ENCODE data around the gene SH3D21.

SH3D21 gene

GRCh38 chr1:36295390-36295789, 10.8 kb upstream of the SH3D21 start:
- no peak overlapping the region for H3K18ac ChIP-seq (ENCODE audit: low read depth in 1 of 2, low read length in 2 of 2)
- H3K79me1 ChIP-seq (replicated peaks; ENCODE audit: low read length, poor library complexity, severe bottlenecking) = peaks cover 26% of the 10 kb centered on the region
- no peak overlapping the region for H3K14ac ChIP-seq (ENCODE audit: low read length in 2 of 2)
- H3K23ac ChIP-seq (ENCODE audit: low read length in 2 of 2) = no peak overlapping the region
- no peak overlapping the region for H3K9ac ChIP-seq (ENCODE audit: low read length)
- no peak overlapping the region for H3K4me2 ChIP-seq (ENCODE audit: low read length, poor library complexity, severe bottlenecking)
- no peak overlapping the region for H3K27ac ChIP-seq (ENCODE audit: low read length, poor library complexity, severe bottlenecking)
- no peak overlapping the region for H2BK12ac ChIP-seq (ENCODE audit: low read length in 2 of 2)
- no peak overlapping the region for H4K91ac ChIP-seq (ENCODE audit: low read length)
- H3K4me3 ChIP-seq (ENCODE audit: insufficient read depth in 1 of 2, low read depth in 1 of 2, low read length in 2 of 2) = no peak overlapping the region
- peaks cover 41 to 88% of the 10 kb centered on the region in 2 experiments for H3K36me3 ChIP-seq (ENCODE audit: control insufficient read depth in 1 of 2, insufficient read depth in 2 of 2, low read depth in 1 of 2, low read length in 2 of 2)
- H4K8ac ChIP-seq (ENCODE audit: low read length) = no peak overlapping the region
- DNase-seq = no peak
- H2AK5ac ChIP-seq (ENCODE audit: low read length, severe bottlenecking) = no peak overlapping the region
- no peak overlapping the region for H2BK15ac ChIP-seq (ENCODE audit: low read depth, poor library complexity, severe bottlenecking)
- no peak overlapping the region for H3K4ac ChIP-seq (ENCODE audit: low read depth in 1 of 2, low read length in 2 of 2)
- H2BK120ac ChIP-seq (ENCODE audit: low read depth, low read length) = no peak overlapping the region
- H3K27me3 ChIP-seq (ENCODE audit: control insufficient read depth in 1 of 2, insufficient read depth in 1 of 2, low read length in 2 of 2) = no peaks in the 10 kb centered on the region
- H3K9me3 ChIP-seq (ENCODE audit: control insufficient read depth, low read length) = no peaks in the 10 kb centered on the region
- 98% methylated on average over 2 of the region's 2 CpGs for WGBS
- peaks cover 4% of the 10 kb centered on the region for H3K4me1 ChIP-seq (ENCODE audit: control insufficient read depth, insufficient read depth, low read depth, low read length)
- no peak overlapping the region for H2BK5ac ChIP-seq (ENCODE audit: low read depth, low read length, poor library complexity, severe bottlenecking)
- H2AFZ ChIP-seq (ENCODE audit: low read depth, low read length) = no peak overlapping the region

DNA sequence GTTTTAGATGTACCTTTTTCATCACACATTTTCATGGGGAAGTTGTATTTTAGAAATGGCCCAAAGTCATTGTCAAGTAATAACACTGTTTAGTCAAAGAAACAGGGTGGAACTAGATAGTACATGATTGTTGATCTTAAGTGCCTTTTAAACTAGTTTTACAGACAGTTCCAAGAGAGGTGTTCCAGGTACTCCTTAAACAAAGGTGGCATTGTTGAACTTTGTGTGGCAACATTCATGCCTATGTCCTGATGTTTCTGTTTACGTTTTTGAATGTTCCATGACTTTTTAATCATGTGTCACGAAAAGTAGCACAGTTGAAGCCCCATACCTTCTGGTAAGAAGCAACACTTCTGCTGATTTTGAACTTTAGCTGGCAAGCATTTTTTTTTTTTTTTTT, 9.1 kb upstream of the SH3D21 start:
- no peaks in the 10 kb centered on the region for H3K27me3 ChIP-seq (ENCODE audit: control insufficient read depth in 1 of 2, insufficient read depth in 1 of 2, low read length in 2 of 2)
- peaks cover 23% of the 10 kb centered on the region for H3K79me1 ChIP-seq (replicated peaks; ENCODE audit: low read length, poor library complexity, severe bottlenecking)
- no peak overlapping the region for H2BK5ac ChIP-seq (ENCODE audit: low read depth, low read length, poor library complexity, severe bottlenecking)
- 90% methylated on average over 2 of the region's 2 CpGs for WGBS
- H3K4ac ChIP-seq (ENCODE audit: low read depth in 1 of 2, low read length in 2 of 2) = no peak overlapping the region
- no peak overlapping the region for H2BK15ac ChIP-seq (ENCODE audit: low read depth, poor library complexity, severe bottlenecking)
- no peak for DNase-seq
- no peak overlapping the region for H2BK12ac ChIP-seq (ENCODE audit: low read length in 2 of 2)
- peaks cover 42 to 88% of the 10 kb centered on the region in 2 experiments for H3K36me3 ChIP-seq (ENCODE audit: control insufficient read depth in 1 of 2, insufficient read depth in 2 of 2, low read depth in 1 of 2, low read length in 2 of 2)
- no peak overlapping the region for H2AK5ac ChIP-seq (ENCODE audit: low read length, severe bottlenecking)
- no peak overlapping the region for H3K9ac ChIP-seq (ENCODE audit: low read length)
- H2AFZ ChIP-seq (ENCODE audit: low read depth, low read length) = no peak overlapping the region
- no peaks in the 10 kb centered on the region for H3K4me1 ChIP-seq (ENCODE audit: control insufficient read depth, insufficient read depth, low read depth, low read length)
- H3K27ac ChIP-seq (ENCODE audit: low read length, poor library complexity, severe bottlenecking) = no peak overlapping the region
- no peak overlapping the region for H3K4me2 ChIP-seq (ENCODE audit: low read length, poor library complexity, severe bottlenecking)
- H3K23ac ChIP-seq (ENCODE audit: low read length in 2 of 2) = no peak overlapping the region
- H3K18ac ChIP-seq (ENCODE audit: low read depth in 1 of 2, low read length in 2 of 2) = no peak overlapping the region
- H3K4me3 ChIP-seq (ENCODE audit: insufficient read depth in 1 of 2, low read depth in 1 of 2, low read length in 2 of 2) = no peak overlapping the region
- no peak overlapping the region for H2BK120ac ChIP-seq (ENCODE audit: low read depth, low read length)
- H4K91ac ChIP-seq (ENCODE audit: low read length) = no peak overlapping the region
- no peaks in the 10 kb centered on the region for H3K9me3 ChIP-seq (ENCODE audit: control insufficient read depth, low read length)
- no peak overlapping the region for H3K14ac ChIP-seq (ENCODE audit: low read length in 2 of 2)
- no peak overlapping the region for H4K8ac ChIP-seq (ENCODE audit: low read length)

DNA sequence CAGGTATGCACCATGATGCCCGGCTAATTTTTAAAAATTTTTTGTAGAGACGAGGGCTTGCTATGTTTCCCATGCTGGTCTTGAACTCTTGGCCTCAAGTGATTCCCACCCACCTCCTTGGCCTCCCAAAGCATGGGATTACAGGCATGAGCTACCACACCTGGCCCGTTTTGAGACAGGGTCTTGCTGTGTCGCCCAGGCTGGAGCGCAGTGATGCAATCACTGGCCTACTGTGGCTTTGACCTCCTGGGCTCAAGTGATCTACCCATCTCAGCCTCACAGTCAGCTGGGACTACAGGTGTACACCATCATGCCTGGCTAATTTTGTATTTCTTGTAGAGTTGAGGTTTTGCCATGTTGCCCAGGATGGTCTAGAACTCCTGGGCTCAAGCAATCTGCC, 7.5 kb upstream of the SH3D21 start:
- no peak overlapping the region for H3K23ac ChIP-seq (ENCODE audit: low read length in 2 of 2)
- H3K4me3 ChIP-seq (ENCODE audit: insufficient read depth in 1 of 2, low read depth in 1 of 2, low read length in 2 of 2) = no peak overlapping the region
- DNase-seq = no peak
- peaks cover 52 to 88% of the 10 kb centered on the region in 2 experiments for H3K36me3 ChIP-seq (ENCODE audit: control insufficient read depth in 1 of 2, insufficient read depth in 2 of 2, low read depth in 1 of 2, low read length in 2 of 2)
- H3K18ac ChIP-seq (ENCODE audit: low read depth in 1 of 2, low read length in 2 of 2) = no peak overlapping the region
- no peak overlapping the region for H2BK120ac ChIP-seq (ENCODE audit: low read depth, low read length)
- no peak overlapping the region for H3K4me2 ChIP-seq (ENCODE audit: low read length, poor library complexity, severe bottlenecking)
- 100% methylated on average over 5 of the region's 5 CpGs for WGBS
- H2BK15ac ChIP-seq (ENCODE audit: low read depth, poor library complexity, severe bottlenecking) = no peak overlapping the region
- no peak overlapping the region for H3K4ac ChIP-seq (ENCODE audit: low read depth in 1 of 2, low read length in 2 of 2)
- no peaks in the 10 kb centered on the region for H3K27me3 ChIP-seq (ENCODE audit: control insufficient read depth in 1 of 2, insufficient read depth in 1 of 2, low read length in 2 of 2)
- peaks cover 23% of the 10 kb centered on the region for H3K79me1 ChIP-seq (replicated peaks; ENCODE audit: low read length, poor library complexity, severe bottlenecking)
- no peak overlapping the region for H3K14ac ChIP-seq (ENCODE audit: low read length in 2 of 2)
- no peak overlapping the region for H3K9ac ChIP-seq (ENCODE audit: low read length)
- H3K27ac ChIP-seq (ENCODE audit: low read length, poor library complexity, severe bottlenecking) = no peak overlapping the region
- no peak overlapping the region for H2AFZ ChIP-seq (ENCODE audit: low read depth, low read length)
- no peak overlapping the region for H2AK5ac ChIP-seq (ENCODE audit: low read length, severe bottlenecking)
- H3K9me3 ChIP-seq (ENCODE audit: control insufficient read depth, low read length) = no peaks in the 10 kb centered on the region
- H4K91ac ChIP-seq (ENCODE audit: low read length) = no peak overlapping the region
- no peak overlapping the region for H2BK12ac ChIP-seq (ENCODE audit: low read length in 2 of 2)
- H4K8ac ChIP-seq (ENCODE audit: low read length) = no peak overlapping the region
- H3K4me1 ChIP-seq (ENCODE audit: control insufficient read depth, insufficient read depth, low read depth, low read length) = peaks cover 1% of the 10 kb centered on the region
- no peak overlapping the region for H2BK5ac ChIP-seq (ENCODE audit: low read depth, low read length, poor library complexity, severe bottlenecking)

DNA sequence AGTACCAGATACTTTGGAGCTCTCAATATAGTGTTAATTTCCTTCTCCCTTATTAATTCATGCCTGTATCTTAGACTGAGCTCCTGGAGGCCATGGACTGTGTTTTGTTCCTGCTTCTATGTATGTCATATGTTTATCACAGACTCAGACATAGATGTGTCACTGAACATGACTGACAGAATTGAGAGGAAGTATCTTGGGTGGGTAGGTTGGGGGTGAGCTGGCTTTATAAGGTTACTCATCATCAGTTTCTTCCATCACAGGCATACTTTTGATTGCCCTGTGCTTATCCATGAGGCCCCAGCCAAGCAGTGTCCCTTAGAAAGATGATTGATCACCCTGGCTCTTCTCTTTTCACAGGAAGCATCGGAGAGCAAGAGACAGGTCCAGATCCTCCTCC, 5.6 kb upstream of the SH3D21 start:
- Histone ChIP-seq H4K8ac (ENCODE audit: low read length) (no peak overlapping the region), H3K18ac (ENCODE audit: low read depth in 1 of 2, low read length in 2 of 2) (no peak overlapping the region), H4K91ac (ENCODE audit: low read length) (no peak overlapping the region), H3K9me3 (ENCODE audit: control insufficient read depth, low read length) (no peaks in the 10 kb centered on the region), H3K9ac (ENCODE audit: low read length) (peak overlapping the region; percentile 2), H2BK5ac (ENCODE audit: low read depth, low read length, poor library complexity, severe bottlenecking) (no peak overlapping the region), H3K27ac (ENCODE audit: low read length, poor library complexity, severe bottlenecking) (peak overlapping the region; percentile 15), H3K27me3 (ENCODE audit: control insufficient read depth in 1 of 2, insufficient read depth in 1 of 2, low read length in 2 of 2) (no peaks in the 10 kb centered on the region), H3K4me1 (ENCODE audit: control insufficient read depth, insufficient read depth, low read depth, low read length) (peaks cover 3% of the 10 kb centered on the region), H2BK15ac (ENCODE audit: low read depth, poor library complexity, severe bottlenecking) (no peak overlapping the region), H3K4me2 (ENCODE audit: low read length, poor library complexity, severe bottlenecking) (no peak overlapping the region), H2BK120ac (ENCODE audit: low read depth, low read length) (no peak overlapping the region), H3K14ac (ENCODE audit: low read length in 2 of 2) (no peak overlapping the region), H3K23ac (ENCODE audit: low read length in 2 of 2) (no peak overlapping the region), H2AK5ac (ENCODE audit: low read length, severe bottlenecking) (no peak overlapping the region), H3K4ac (ENCODE audit: low read depth in 1 of 2, low read length in 2 of 2) (no peak overlapping the region), H2AFZ (ENCODE audit: low read depth, low read length) (no peak overlapping the region), H3K4me3 (ENCODE audit: insufficient read depth in 1 of 2, low read depth in 1 of 2, low read length in 2 of 2) (no peak overlapping the region), H3K79me1 (replicated peaks; ENCODE audit: low read length, poor library complexity, severe bottlenecking) (peaks cover 25% of the 10 kb centered on the region), H2BK12ac (ENCODE audit: low read length in 2 of 2) (no peak overlapping the region), H3K36me3 (ENCODE audit: control insufficient read depth in 1 of 2, insufficient read depth in 2 of 2, low read depth in 1 of 2, low read length in 2 of 2) (peaks cover 59 to 90% of the 10 kb centered on the region in 2 experiments)
- no peak for DNase-seq
- no CpG with 5 or more reads among the region's 1 CpG for WGBS
